T1000 (cell line): ENCODE measurements around the gene XIRP1.

Experiments
- DNase-seq: peaks from one replicate; lab custom pipeline; 2025; ENCODE audit warnings: mixed read lengths; lab: John Stamatoyannopoulos, UW

The XIRP1 gene

DNA sequence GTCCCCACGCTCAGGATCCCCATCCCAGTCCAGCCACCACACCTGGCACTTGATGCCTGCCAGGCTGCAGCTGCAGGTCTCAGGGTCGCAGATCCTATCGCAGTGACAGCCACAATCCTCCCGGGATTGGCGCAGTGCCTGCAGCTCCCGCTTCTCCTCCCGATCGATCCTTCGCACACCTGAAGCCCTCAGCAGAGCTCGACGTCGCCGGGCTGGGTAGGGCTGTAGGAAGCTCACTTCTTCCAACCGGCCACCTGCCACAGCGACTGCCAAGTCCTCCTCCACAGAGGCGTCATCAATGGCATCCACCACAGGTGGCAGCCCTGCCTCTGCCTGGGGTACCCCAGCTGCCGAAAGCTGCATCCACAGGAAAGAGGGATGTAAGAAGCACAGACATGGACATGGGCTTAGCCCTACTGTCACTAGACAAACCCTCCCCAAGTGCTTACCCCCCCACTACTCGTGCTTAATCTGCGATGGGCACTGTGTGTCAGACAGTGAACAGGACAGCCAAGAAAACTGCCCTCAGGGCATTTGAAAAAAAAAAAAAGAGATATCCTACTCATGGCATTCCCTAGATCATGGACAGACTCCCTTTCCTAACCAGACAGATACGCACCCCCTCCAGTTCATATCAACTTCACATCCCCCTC, 48.2 kb downstream of the XIRP1 start:
- DNase-seq, result no peak

- DNase-seq, result no peak
Observed at GRCh38 chr3:39143051-39143885, 49.1 kb downstream of the XIRP1 start.

GRCh38 chr3:39142067-39142466, 50.3 kb downstream of the XIRP1 start:
- DNase-seq, result no peak

- no peak for DNase-seq
Observed at GRCh38 chr3:39141171-39141995, 51.0 kb downstream of the XIRP1 start.

GRCh38 chr3:39140341-39140971, 51.9 kb downstream of the XIRP1 start:
- no peak for DNase-seq

DNA sequence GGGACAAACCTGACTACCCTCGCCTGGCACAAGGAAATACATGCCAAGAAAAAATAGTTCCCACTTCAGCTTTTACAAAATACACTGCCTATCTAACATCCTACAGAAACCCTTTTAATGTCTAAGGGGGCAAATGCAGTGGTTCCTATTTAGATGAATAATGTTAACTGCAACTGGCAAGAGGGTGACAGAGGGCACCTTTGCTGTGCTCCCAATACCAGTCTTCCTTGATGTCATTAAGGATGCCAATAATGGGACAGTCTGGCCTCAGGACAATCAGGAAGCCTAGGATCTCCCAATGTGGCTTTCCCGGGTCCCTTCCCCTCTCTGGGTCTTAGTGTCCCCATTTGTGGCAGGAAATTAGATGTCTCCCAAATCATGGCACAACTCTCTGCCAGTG, 53.0 kb downstream of the XIRP1 start:
- DNase-seq, result no peak

DNA sequence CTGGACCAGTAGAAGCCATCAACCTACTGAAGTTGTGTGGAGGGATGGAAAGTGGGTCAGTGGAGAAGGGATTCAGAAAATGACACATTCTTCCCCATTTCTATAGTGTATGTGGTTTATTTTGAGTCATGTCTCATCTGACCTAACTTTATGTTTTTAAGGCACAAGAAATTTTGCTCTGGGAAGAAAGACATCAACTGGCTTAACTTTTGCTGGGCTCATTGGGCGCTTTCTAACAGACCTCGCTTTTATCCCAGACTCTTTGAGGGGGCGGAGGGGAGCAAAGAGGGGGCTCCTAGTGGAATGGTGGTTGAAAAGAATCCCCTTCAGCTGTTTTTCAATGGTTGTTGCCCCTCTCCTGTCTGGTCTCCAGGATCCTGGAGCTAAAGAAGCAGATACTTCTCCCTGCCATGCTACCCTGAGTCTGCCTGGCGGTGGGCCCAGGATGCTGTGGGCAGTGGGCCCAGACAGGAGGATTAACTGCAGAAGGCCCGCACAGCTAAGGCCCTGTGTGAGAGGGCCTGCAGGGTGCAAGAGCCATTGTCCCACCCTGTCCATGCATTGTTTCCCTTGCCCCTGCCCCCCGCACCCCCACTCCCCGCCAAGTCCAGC, 53.5 kb downstream of the XIRP1 start:
- DNase-seq, result no peak

DNA sequence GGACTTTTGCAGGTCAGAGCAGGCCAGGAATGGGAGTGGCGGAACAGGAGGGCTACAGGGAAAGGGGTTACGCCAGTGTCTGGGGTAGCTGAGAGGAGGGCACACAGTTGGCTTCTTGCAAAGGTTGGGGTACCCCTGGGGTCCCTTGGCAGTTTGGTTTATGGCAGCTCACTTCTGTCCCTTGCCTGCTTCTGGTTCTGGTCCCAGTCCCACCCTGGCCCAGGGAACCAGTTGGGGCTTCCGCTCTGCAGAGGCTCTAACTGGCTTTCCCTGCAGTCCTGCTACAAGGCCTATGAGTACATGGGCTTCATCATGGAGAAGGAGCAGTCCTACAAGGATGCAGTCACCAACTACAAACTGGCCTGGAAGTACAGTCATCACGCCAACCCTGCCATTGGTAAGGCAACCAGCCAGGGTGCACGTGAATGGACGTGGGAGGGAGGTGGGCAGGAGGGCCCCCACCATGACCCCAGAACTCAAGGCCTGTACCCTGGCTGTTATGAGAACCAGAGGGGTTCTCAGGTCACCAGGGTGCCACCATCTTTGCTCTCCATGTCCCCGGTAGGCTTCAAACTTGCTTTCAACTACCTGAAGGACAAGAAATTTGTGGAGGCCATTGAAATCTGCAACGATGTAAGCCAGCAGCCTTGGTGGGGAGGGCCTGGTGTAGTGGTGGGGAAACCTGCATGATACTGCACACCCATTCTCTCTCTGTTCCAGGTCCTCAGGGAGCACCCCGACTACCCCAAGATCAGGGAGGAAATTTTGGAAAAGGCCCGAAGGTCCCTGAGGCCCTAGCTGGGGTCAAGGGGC, 54.2 kb downstream of the XIRP1 start:
- DNase-seq, result no peak

DNA sequence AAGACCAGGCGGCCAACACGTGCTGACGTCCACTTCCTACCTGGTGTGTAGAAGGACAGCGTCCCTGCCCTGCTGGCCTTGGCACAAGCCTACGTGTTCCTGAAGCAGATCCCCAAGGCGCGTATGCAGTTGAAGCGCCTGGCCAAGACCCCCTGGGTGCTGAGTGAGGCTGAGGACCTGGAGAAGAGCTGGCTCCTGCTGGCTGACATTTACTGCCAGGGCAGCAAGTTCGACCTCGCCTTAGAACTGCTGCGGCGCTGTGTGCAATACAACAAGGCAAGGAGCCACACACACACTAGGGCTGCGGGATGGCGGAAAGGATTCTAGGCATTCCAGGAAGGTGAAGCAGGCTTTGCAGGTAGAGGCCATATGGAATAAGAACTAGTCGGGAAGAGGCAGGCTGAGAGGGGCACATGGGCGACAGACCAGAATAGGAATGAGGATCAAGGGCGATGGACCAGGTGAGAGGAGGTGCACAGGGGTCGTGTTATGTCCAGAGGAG, 54.9 kb downstream of the XIRP1 start:
- no peak for DNase-seq

DNA sequence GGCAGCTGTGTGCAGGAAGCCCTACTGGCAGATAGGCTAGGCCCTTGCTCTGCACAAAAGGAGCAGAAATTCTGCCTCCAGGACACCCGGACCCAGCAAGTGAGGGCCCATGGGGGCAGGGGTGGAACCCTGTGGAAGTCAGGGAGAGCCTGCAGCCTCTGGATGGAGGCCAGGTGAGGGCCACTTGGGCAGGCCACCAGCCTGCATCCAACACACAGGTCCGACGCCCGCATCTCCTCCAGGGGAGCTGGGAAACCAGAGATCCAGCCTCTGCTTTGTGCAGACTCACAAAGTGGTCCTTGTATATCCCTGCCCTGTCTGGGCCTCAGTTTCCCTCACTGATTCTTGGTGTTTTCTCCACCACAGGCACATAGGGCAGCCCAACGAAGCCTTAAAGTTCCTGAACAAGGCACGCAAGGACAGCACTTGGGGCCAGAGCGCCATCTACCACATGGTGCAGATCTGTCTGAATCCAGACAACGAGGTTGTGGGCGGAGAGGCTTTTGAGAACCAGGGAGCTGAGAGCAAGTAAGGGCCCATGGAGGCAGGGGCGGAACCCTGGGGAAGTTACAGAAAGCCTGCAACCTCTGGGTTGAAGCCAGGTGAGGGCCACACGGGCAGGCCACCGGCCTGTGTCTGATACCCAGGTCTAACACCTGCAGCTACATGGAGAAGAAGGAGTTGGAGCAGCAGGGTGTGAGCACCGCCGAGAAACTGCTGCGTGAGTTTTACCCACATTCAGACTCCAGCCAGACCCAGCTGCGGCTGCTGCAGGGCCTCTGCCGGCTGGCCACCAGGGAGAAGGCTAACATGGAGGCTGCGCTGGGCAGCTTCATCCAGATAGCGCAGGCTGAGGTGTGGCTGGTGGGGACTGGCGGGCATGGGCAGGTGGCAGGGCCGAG, 55.6 kb downstream of the XIRP1 start:
- no peak for DNase-seq

DNA sequence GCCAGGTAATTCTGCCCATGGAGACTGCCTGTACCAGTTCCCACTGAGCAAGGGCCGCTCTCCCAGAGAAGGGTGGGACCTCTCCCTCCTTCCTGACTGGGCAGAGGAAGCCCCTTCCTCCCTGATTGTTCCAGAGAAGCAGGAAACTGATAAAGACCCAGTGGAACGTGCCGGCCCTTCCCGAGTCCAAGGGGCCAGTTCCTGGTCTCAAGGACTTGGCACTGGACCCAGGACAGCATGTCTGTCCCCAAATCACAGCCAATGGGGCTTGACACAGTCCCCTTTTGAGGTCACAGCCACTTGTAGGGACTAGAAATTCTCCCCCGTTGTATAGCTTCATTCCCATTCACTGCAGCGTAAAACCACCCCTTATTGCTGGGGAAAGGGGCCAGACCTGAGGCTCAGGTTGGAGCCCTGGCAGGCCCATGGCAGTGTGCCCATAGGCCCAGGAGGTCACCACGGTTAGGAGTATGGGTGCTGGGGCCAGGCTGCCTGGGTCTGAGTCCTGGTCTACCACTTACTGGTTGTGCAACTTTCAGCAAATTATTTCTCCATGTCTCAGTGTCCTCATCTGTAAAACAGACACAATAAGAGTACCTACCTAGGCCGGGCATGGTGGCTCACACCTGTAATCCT, 57.1 kb downstream of the XIRP1 start:
- DNase-seq, result no peak

DNA sequence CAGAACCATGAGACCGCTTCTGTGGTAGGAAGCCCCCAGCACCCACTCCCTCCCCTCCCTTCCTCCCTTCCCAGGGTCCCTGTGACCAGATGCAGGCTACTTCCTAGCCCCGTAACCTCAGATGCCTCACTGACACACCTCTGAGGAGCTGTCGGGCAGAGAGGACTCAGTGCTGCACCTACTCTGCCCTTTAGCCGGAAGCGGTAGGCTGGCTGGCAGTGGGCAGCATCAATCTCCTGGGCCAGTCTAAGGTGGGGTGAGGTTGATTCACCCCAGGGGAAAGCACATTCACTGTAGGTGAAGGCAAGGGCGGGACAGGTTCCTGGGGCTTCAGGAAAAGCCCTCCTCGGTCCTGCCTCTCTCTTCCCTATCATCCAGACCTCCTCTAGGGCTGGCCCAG, 58.1 kb downstream of the XIRP1 start:
- no peak for DNase-seq

DNA sequence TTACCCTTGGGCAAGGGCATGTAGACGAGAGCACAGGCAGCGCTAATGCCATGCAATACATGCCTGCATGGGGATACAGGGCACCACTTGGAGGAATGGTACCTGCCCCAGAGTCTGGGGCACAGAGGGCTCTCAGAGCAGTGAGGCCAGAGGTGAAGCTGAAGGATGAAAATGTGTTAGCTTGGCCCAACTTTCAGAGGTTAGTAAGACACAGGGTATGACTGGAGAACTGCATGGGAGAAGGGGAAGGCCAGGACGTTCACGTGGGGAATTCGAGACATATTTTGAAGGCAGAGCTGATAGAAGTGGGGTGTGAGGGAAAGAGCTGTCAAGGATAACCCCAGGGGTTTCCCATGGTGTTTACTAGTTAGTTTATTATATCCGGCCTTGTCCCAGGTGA, 58.6 kb downstream of the XIRP1 start:
- DNase-seq, result no peak
